ENCODE results near the gene IQGAP2.

- no peak for TF ChIP-seq YY1 (IDR thresholded peaks at IDR 0.05; ENCODE audit: insufficient read depth, insufficient read length)
- no peak for TF ChIP-seq SUZ12 (IDR thresholded peaks at IDR 0.05; ENCODE audit: extremely low read depth, insufficient read depth, insufficient read length)
These were observed 351.6 kb downstream of the IQGAP2 start for GRCh38 chr5:76754668-76755078.
